ENCODE data around the gene TRIP13. TPM values are rescaled to one million over a fixed set of nuclear protein-coding genes. Genes with fewer than 3 reads are reported as not detected.
"Not testable (repeated sequence)": the region's sequence is repeated elsewhere in the genome, so short reads cannot be mapped to it uniquely, and the experiment has no call there.

The TRIP13 gene, protein sequence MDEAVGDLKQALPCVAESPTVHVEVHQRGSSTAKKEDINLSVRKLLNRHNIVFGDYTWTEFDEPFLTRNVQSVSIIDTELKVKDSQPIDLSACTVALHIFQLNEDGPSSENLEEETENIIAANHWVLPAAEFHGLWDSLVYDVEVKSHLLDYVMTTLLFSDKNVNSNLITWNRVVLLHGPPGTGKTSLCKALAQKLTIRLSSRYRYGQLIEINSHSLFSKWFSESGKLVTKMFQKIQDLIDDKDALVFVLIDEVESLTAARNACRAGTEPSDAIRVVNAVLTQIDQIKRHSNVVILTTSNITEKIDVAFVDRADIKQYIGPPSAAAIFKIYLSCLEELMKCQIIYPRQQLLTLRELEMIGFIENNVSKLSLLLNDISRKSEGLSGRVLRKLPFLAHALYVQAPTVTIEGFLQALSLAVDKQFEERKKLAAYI
- 10 to 100 TPM; 43.4 to 45.8 TPM for total RNA-seq

DNA sequence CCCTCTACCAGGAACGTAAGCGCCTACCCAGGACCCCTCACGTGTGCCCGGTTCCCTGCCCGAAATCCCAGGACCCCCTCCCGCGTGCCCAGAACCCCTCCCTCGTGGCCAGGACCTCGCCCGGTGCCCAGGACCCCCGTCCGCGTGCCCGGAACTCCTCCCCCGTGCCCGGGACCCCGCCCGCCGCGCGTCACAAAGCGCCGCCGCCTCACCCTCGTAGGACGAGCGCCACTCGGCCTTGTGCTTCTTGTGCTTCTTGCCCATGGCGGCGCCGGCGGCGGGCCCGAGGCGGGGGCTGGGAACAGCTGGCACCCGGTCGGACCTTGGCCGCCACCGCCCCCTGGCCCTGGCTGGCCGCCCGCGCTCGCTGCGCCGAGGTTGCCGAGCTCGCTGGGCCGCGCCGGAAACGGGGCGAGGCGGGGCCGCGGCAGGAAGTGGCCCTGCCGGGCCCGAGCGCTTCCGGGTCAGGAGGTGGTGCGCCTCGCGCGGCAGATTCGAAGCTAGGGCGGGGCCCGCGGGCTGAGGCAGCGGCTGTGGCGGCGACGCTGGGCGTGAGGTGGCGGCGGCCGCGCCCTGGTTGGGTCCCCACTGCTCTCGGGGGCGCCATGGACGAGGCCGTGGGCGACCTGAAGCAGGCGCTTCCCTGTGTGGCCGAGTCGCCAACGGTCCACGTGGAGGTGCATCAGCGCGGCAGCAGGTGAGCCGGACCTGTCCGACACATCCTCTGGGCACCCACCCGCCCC lies at the start of gene TRIP13, which contains the start of gene BRD9:
Gene TRIP13 (plus strand): TSS at position 491 of the 743 bp plus-strand sequence. CDS start 115 bp downstream, at position 606.
Gene BRD9 (minus strand): TSS at position 408 of the 743 bp plus-strand sequence. CDS start 144 bp downstream, at position 264.
- ChIA-PET POLR2A (interaction anchor here (1.0 kb wide), 1 partner anchor 19 kb away, joined by 3 read pairs; no protein-coding TSS in a partner anchor), CTCF (interaction anchor here (1.4 to 1.5 kb wide), 3 partner anchors 8 to 219 kb away, joined by 3 to 4 read pairs (median 3); no protein-coding TSS in a partner anchor)

DNA sequence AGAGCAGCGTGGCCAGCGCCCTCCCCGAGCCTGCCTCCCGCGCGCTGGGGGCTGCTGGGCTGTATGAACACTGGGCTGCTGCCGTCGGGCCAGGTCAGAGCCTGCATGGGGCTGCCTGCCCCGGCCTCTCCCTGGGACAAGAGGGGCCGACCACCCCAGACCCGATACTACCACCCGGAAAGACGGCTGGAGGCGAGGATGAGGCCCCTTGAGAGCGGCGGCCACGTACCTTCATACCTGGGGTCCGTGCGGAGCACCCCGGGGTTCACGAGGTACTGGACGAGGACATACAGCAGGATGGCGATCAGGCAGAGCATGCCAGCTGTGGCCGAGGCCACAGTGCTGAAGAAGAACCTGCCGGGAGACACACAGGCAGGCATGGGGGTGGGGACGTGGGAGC lies 49.3 kb upstream of the TRIP13 start:
- CTCF ChIA-PET, POLR2A ChIA-PET: not testable (repeated sequence)

- CTCF ChIA-PET, POLR2A ChIA-PET: not testable (repeated sequence)
These were observed 48.8 kb upstream of the TRIP13 start for GRCh38 chr5:843926-844325.

DNA sequence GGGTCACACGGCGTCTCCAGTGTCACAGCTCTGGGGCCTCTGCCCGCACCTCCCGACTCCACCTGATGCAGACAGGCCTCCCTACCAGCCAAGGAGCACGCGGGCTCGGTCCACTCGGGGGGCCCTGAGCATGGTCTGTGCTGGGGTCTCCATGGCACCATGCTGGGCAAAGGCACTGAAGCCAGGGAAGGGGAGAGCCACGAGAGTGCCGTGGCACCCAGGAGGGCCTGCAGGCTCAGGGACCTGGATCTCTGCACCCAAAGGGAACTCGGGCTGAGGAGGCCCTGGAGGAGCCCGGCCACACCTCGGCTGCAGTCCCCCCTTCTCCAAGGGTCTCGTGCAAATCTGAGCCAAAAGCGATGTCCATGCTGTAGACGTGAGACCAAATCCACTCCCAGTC lies 48.3 kb upstream of the TRIP13 start:
- POLR2A ChIA-PET, CTCF ChIA-PET: not testable (repeated sequence)

- CTCF ChIA-PET, POLR2A ChIA-PET: not testable (repeated sequence)
These were observed 47.5 kb upstream of the TRIP13 start for GRCh38 chr5:845031-845675.

- POLR2A ChIA-PET, CTCF ChIA-PET: not testable (repeated sequence)
These were observed 46.7 kb upstream of the TRIP13 start for GRCh38 chr5:845676-846601.

DNA sequence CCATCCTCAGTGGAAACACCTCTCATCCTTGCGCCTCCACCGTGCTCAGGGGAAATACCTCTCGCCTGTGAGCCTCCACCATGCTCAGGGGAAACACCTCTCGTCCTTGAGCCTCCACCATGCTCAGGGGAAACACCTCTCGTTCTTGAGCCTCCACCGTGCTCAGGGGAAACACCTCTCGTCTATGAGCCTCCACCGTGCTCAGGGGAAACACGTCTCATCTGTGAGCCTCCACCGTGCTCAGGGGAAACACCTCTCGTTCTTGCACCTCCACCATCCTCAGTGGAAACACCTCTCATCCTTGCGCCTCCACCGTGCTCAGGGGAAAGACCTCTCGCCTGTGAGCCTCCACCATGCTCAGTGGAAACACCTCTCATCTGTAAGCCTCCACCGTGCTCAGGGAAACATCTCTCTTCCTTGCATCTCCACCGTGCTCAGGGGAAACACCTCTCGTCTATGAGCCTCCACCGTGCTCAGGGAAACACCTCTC lies 46.0 kb upstream of the TRIP13 start:
- POLR2A ChIA-PET, CTCF ChIA-PET: not testable (repeated sequence)

- POLR2A ChIA-PET, CTCF ChIA-PET: not testable (repeated sequence)
These were observed 45.5 kb upstream of the TRIP13 start for GRCh38 chr5:847212-847611.

DNA sequence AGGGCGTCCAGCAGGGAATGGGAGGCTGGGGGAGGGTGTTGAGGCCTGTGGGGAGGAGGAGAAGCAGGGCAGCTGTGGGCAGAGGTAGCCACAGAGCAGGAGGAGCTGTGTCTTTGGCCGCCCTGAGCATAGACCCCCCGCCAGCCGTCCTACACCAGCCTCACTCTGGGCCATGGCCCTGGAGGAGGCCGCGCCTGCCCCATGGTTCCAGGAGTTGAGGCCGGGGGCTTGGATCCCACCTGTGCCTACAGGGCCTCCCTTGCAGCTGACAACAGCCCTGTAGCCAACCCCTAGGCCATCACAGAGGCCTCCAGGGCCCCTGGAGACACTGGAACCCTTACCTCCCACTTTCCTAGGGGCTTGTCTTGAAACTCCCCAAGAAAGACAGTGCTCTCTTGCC lies 44.9 kb upstream of the TRIP13 start:
- POLR2A ChIA-PET, CTCF ChIA-PET: not testable (repeated sequence)

DNA sequence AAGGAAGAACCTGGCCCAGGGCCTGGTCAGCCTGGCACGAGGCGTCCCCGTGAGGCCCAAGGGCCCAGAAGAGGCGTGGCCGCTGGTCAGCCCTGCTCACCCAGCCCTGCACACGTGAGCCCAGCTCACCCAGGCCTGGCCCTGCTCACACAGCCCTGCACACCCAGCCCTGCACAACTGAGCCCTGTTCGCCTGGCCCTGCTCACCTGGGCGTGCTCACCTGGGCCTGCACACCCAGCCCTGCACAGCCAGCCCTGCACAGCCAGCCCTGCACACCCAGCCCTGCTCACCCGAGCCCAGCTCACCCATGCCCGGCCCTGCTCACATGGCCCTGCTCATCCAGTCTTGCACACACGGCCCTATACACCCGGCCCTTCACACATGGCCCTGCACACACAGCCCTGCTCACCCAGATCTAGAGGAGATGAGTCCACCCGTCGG lies 44.0 kb upstream of the TRIP13 start:
- CTCF ChIA-PET: no interaction called here
- POLR2A ChIA-PET: interaction anchor here (0.6 kb wide), 1 partner anchor 39 kb away, joined by 4 read pairs; no protein-coding TSS in a partner anchor

DNA sequence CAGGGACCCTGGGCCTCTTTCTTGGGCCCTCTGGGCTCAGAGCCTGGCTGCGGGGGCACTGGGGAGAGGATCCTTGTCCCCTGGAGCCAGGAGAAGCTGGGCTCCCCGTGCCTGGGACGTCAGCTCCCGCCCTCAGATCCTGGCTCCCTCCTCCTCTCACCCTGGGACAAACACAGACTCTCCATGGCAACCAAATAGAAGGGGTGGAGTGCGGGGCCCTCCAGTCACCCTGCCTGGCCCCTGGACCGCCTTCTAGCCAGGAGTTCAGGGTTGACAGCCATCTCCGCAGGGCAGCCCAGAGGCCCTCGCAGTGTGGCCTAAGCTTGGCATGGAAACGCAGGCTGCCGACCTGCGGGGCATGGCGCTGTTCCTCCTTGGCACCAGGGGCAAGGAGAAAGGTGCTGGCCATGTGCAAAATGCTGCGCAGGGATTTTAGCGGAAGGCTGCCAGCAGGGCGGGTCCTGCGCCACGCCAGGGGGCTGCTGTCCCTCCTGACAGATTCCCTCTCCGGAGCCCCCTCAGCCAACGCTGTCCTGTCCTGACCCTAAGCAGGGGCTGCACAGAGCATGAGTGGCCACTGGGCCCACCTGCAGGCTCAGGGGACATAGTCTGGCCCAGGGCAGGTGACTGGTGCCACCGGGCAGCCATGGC lies 42.9 kb upstream of the TRIP13 start:
- ChIA-PET POLR2A (no interaction called here), CTCF (no interaction called here)

- ChIA-PET CTCF (no interaction called here), POLR2A (no interaction called here)
These were observed 42.1 kb upstream of the TRIP13 start, which contains the start of gene ZDHHC11 for GRCh38 chr5:850511-851006. Gene ZDHHC11, minus strand, starts transcription at chr5:850986. Its CDS starts 384 bp downstream, at chr5:850602.

- POLR2A ChIA-PET: no interaction called here
These were observed 41.6 kb upstream of the TRIP13 start for GRCh38 chr5:851076-851475.

GRCh38 chr5:851553-851952 lies 41.1 kb upstream of the TRIP13 start:
- POLR2A ChIA-PET: no interaction called here
- CTCF ChIA-PET: no interaction called here

More at GRCh38 chr5:851076-851475, 41.6 kb upstream of the TRIP13 start:
- CTCF ChIA-PET: no interaction called here

DNA sequence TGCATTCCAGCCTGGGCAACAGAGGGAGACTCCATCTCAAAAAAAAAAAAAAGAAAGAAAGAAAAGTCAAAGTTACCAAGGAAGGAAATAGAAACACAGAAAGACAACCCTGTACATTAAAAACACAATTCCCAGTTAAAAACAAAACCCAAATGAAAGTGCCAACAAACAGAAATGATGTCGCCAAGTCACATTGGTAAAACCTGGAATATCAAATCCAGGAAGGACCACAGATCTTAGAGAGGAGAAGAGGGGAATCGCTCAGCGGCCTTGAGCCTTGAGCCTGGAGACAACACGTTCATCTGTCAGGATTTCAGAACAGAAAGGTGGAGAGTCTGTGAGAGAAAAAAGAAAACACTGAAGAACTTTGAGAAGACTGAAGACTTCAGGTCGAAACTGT lies 40.7 kb upstream of the TRIP13 start:
- CTCF ChIA-PET: no interaction called here
- POLR2A ChIA-PET: no interaction called here

- CTCF ChIA-PET: no interaction called here
- POLR2A ChIA-PET: no interaction called here
These were observed 40.0 kb upstream of the TRIP13 start for GRCh38 chr5:852431-853401.

DNA sequence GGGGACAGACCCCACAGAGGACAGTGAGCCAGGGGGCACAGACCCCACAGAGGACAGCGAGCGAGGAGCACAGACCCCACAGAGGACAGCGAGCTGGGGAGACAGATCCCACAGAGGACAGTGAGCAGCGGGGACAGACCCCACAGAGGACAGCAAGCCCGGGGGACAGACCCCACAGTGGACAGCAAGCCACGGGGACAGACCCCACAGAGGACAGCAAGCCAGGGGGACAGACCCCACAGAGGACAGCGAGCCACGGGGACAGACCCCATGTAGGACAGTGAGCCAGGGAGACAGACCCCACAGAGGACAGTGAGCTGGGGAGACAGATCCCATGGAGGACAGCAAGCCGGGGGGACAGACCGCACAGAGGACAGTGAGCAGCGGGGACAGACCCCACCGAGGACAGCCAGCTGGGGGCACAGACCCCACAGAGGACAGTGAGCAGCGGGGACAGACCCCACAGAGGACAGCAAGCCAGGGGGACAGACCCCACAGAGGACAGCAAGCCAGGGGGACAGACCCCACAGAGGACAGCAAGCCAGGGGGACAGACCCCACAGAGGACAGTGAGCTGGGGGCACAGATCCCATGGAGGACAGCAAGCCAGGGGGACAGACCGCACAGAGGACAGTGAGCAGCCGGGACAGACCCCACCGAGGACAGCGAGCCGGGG lies 39.1 kb upstream of the TRIP13 start:
- POLR2A ChIA-PET, CTCF ChIA-PET: not testable (repeated sequence)
